Measurements from ENCODE around the gene DBNDD2.

GRCh38 chr20:45425561-45425960 lies 17.5 kb downstream of the DBNDD2 start:
- TF ChIP-seq CTCF (conservative IDR thresholded peaks at IDR 0.05 in 1 of 2, IDR thresholded peaks at IDR 0.05 in 1 of 2; ENCODE audit: low read depth in 1 of 2, low read length in 2 of 2), result no peak
- no peak for TF ChIP-seq EZH2 (IDR thresholded peaks at IDR 0.05; ENCODE audit: low read length, missing control alignments)
